Karpas-422 (cell line): Measurements from ENCODE around the gene GRIFIN. TPM values are rescaled to one million over a fixed set of nuclear protein-coding genes. Genes with fewer than 3 reads are reported as not detected.

Source experiments
- DNase-seq: peaks from one replicate; pipeline ENCODE4 v3.0.0-alpha.2; 2015
- H2AFZ ChIP-seq: fragments of 200-600 bp; sonication (generic); 2 replicates; pipeline ENCODE4 v1.6.1; 2014; ENCODE audit warnings: antibody characterized with exemption, low read length, mixed read lengths
- H3K27ac ChIP-seq: fragments of 200-600 bp; sonication (generic); 2 replicates; pipeline ENCODE4 v1.5.1; 2014; ENCODE audit warnings: mild to moderate bottlenecking, low read length, moderate library complexity
- H3K27me3 ChIP-seq: fragments of 200-600 bp; sonication (generic); 2 replicates; pipeline ENCODE4 v1.6.1; 2014; ENCODE audit warnings: low read length, mixed read lengths
- H3K36me3 ChIP-seq: fragments of 200-600 bp; sonication (generic); 2 replicates; pipeline ENCODE4 v1.6.1; 2014; ENCODE audit warnings: low read length, mixed read lengths; ENCODE audit not compliant: insufficient read depth
- H3K4me1 ChIP-seq: fragments of 200-600 bp; sonication (generic); 2 replicates; pipeline ENCODE4 v1.6.1; 2014; ENCODE audit warnings: mild to moderate bottlenecking, low read length, mixed read lengths
- H3K4me2 ChIP-seq: fragments of 200-600 bp; sonication (generic); 2 replicates; pipeline ENCODE4 v1.6.1; 2014; ENCODE audit warnings: low read length, low read depth, mild to moderate bottlenecking; ENCODE audit not compliant: poor library complexity, severe bottlenecking
- H3K4me3 ChIP-seq: fragments of 200-600 bp; sonication (generic); 2 replicates; pipeline ENCODE4 v1.5.1; 2014; ENCODE audit warnings: mild to moderate bottlenecking, antibody characterized with exemption, low read length, mixed read lengths
- H3K79me2 ChIP-seq: fragments of 200-600 bp; sonication (generic); 2 replicates; pipeline ENCODE4 v1.6.1; 2014; ENCODE audit warnings: mild to moderate bottlenecking, low read length, mixed read lengths
- H3K9ac ChIP-seq: fragments of 200-600 bp; sonication (generic); 2 replicates; pipeline ENCODE4 v1.6.0; 2014; ENCODE audit warnings: low read length
- H3K9me2 ChIP-seq: fragments of 200-600 bp; sonication (generic), shearing (Covaris generic); replicated peaks from 2 replicates; pipeline ENCODE4 v1.6.0; 2014; ENCODE audit warnings: mild to moderate bottlenecking, low read length, moderate library complexity; ENCODE audit not compliant: insufficient read depth
- H3K9me3 ChIP-seq: fragments of 300-700, 200-600 bp; sonication (generic); 2 replicates; pipeline ENCODE4 v1.6.1; 2014; ENCODE audit warnings: low read length, mixed read lengths
- H4K20me1 ChIP-seq: fragments of 200-600 bp; sonication (generic); 2 replicates; pipeline ENCODE4 v1.6.1; 2014; ENCODE audit warnings: mild to moderate bottlenecking, antibody characterized with exemption, low read length, low read depth; ENCODE audit not compliant: insufficient read depth
- total RNA-seq: library from RNA; depleted of rRNA; stranded (reverse); fragments of >200 nt; shearing (Covaris generic); gene quantifications from 2 replicates; pipeline ENCODE4 v1.2.3, GENCODE V29; 2014; ENCODE audit warnings: low replicate concordance

GRIFIN gene
- total RNA-seq, 1 experiment from 2014 or later, result not detected

DNA sequence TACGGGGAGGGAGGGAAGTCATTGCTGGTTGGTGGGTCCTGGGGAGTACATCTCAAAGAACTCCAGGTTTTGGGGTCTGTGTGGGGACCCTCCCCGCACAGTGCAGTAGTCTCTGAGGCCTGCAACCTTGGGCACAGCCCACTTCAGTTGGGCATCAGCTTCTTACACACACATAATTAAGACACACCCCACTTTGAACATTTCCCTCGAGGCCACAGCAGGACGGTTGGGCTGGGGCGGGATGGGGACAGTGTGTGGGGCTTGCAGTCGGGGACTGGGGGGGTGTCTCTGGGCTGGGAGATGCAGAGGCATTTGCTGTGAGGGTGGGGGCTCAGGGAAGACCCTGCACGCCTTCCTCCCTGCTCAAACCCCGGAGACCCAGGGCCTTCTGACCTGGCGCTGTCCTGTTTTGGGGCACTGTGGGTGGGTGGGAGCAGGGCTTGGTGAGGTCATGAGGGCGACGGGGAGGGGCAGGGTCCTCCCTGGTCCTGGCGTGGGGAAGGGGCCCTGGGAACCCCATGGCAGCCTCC, 44.6 kb upstream of the GRIFIN start:
- H3K27ac ChIP-seq, result no peak overlapping the region
- no peaks in the 10 kb centered on the region for H3K9me3 ChIP-seq
- H3K79me2 ChIP-seq, result no peaks in the 10 kb centered on the region
- DNase-seq, result no peak
- H3K4me3 ChIP-seq, result no peak overlapping the region; the same call in 1 of the 2 replicates
- no peaks in the 10 kb centered on the region for H3K9me2 ChIP-seq
- no peak overlapping the region for H3K9ac ChIP-seq
- no peaks in the 10 kb centered on the region; the same call in 1 of the 2 replicates for H4K20me1 ChIP-seq
- H2AFZ ChIP-seq, result no peak overlapping the region
- no peaks in the 10 kb centered on the region for H3K36me3 ChIP-seq
- no peaks in the 10 kb centered on the region for H3K27me3 ChIP-seq
- H3K4me1 ChIP-seq, result peaks cover 18% of the 10 kb centered on the region
- H3K4me2 ChIP-seq, result peak overlapping the region; percentile 59

DNA sequence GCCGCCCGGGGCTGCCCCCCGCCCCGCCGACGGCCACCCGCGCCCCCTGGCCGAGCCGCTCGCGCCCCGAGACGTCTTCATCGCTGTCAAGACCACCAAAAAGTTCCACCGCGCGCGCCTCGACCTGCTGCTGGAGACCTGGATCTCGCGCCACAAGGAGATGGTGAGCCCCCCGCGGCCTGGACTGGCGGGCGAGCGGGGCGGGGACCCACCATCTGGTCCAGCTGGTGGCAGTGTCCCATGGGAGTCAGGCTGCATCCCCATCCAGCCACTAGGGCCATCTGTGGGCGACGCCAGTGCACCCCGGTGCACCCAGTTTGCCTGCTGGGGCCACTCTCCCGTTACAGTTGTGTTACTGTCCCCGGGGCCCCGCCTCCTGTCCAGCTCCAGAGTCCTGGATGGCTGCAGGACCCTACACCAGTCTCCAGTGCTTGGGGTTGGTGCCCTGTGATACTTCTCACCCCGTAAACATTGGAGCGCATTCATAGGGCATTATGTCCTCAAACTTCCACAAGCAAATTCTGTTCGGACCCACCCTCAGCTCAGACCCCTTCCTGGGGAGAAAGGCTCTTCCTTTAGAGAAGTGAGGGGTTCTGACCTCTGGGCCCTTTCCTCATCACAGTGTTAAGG, 44.0 kb upstream of the GRIFIN start:
- no peaks in the 10 kb centered on the region for H3K27me3 ChIP-seq
- H3K9ac ChIP-seq, result 0 out of 2 replicates have a peak overlapping the region, but pooled peaks have one; percentile 33
- H3K9me3 ChIP-seq, result no peaks in the 10 kb centered on the region
- no peaks in the 10 kb centered on the region for H3K9me2 ChIP-seq
- no peaks in the 10 kb centered on the region; the same call in 1 of the 2 replicates for H4K20me1 ChIP-seq
- DNase-seq, result no peak
- H3K27ac ChIP-seq, result no peak overlapping the region
- no peak overlapping the region for H2AFZ ChIP-seq
- H3K79me2 ChIP-seq, result no peaks in the 10 kb centered on the region
- H3K4me2 ChIP-seq, result peak overlapping the region; percentile 59
- peak overlapping the region; percentile 44; the same call in 1 of the 2 replicates for H3K4me3 ChIP-seq
- H3K4me1 ChIP-seq, result peaks cover 18% of the 10 kb centered on the region
- no peaks in the 10 kb centered on the region for H3K36me3 ChIP-seq

DNA sequence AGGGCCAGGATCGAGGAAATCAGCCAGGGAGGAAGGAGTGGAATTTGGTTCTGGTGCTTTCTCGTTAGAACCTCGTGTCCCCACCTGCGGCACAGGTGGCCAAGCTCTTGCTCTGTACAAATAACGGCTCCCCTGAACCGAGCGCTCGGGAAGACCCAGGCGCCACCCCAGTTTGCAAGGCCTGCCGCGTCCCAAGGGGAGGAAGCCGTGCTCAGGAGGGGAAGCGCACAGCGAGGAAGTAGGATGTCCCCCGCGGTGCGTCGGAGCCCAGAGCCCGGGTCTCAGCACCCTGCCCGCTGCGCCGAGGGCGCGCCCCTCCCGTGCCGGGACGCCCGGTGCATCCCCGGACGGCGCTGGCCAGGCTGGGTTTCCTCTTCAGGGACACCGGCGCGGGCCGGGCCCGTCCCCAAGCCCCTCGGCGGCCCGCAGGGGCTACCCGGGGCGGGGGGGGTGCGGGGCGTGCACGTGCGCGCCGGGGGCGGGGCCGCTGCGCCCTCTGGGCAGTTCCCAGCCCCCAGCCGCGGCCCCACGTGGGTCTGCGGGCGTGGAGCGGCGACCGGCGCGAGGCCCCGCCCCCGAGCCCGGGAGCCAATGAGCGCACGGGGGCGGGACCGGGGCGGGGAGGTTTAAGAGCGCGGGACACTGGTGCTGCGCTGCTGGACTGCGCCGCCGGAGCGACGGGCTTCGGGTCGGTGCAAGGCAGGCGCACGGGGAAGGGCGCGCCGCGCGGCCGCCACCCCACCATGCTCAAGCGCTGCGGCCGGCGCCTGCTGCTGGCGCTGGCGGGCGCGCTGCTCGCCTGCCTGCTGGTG, 43.1 kb upstream of the GRIFIN start, which contains the start of gene LFNG:
LFNG (plus strand) TSS at position 656 of the 812 bp plus-strand sequence; CDS start at position 744, 88 bp downstream.
- H3K9ac ChIP-seq, result peak within 1 kb of the TSS; percentile 62
- no peaks in the 10 kb centered on the region for H3K79me2 ChIP-seq

DNA sequence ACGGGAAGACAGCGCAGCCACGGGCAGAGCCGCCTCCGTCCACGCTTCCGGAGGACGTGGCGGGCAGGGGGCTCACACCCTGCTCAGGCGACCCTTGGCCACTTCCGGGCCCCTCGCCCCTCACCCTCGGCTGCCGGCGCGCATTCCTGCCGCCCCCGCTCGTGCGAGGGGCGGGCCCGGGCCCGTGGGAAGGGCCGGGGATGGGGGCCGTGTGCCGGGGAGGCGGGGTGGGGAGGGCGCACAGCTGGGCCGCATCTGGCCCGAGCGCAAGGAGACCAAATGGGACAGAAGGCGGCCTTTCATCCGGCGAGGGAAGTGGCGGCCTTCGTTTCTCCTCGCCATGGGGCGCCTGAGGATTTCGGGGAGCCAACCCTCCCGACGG, 42.5 kb upstream of the GRIFIN start:
- Histone ChIP-seq H3K4me1 (peaks cover 18% of the 10 kb centered on the region), H3K27ac (no peak overlapping the region), H3K4me3 (peak overlapping the region; percentile 59; the same call in 1 of the 2 replicates), H2AFZ (0 out of 2 replicates have a peak overlapping the region, but pooled peaks have one; percentile 53), H3K4me2 (peak overlapping the region; percentile 76), H3K36me3 (no peaks in the 10 kb centered on the region), H3K9me2 (no peaks in the 10 kb centered on the region), H4K20me1 (no peaks in the 10 kb centered on the region; the same call in 1 of the 2 replicates), H3K9ac (peak overlapping the region; percentile 62), H3K79me2 (no peaks in the 10 kb centered on the region), H3K27me3 (no peaks in the 10 kb centered on the region), H3K9me3 (no peaks in the 10 kb centered on the region)
- no peak for DNase-seq

More for the DNA sequence above, 43.1 kb upstream of the GRIFIN start, which contains the start of gene LFNG:
- Histone ChIP-seq H3K9me3 (no peaks in the 10 kb centered on the region), H3K9me2 (no peaks in the 10 kb centered on the region), H3K36me3 (no peaks in the 10 kb centered on the region), H4K20me1 (no peaks in the 10 kb centered on the region; the same call in 1 of the 2 replicates), H3K27ac (no peak within 1 kb of the TSS), H2AFZ (0 out of 2 replicates have a peak within 1 kb of the TSS, but pooled peaks have one; percentile 53), H3K4me3 (peak within 1 kb of the TSS; percentile 59), H3K27me3 (no peaks in the 10 kb centered on the region), H3K4me1 (peaks cover 18% of the 10 kb centered on the region), H3K4me2 (peak within 1 kb of the TSS; percentile 76)
- peak; percentile 96 for DNase-seq

DNA sequence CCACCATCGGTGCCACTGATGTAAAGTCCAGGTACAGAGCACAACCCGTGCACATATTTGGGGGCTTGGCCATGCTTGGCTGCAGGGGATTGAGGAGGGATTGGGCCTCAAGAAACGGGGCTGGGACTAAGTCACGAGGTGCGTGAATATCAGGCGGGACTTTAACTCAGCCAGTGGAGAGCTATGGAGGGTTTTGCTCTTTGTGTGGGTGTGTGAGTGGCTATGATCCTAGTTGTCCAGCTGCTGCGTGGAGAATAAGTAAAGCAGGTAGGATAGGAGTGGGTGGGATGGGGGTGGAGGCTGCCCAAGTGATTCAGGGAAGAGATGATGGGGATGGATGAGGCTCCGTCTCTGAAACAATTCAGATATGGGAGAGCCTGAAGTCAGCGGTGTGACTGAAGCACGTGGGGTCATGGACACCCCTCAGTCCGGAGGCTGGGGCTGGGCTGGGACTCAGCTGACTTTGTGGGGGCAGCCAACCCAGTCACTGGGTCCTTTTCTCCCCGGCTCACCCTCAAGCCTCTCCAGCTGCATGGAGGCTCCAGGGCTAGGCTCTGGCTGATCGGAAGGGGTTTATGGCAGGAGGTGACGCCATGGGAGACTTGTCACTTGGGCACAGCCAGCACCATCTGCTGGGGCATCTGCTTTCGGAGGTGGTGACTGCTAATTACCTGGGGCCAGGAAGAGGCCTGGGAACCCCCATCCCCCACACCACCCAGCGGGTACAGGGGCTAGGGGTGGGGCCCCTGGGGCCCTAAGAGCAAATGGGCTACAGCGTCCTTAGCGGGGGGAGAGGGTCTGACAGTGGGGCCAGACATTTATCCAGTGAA, 41.7 kb upstream of the GRIFIN start:
- Histone ChIP-seq H3K27ac (no peak overlapping the region), H3K9me3 (no peaks in the 10 kb centered on the region), H2AFZ (no peak overlapping the region), H3K79me2 (no peaks in the 10 kb centered on the region), H3K36me3 (no peaks in the 10 kb centered on the region), H3K4me1 (peaks cover 18% of the 10 kb centered on the region), H3K4me2 (no peak overlapping the region), H3K9me2 (no peaks in the 10 kb centered on the region), H4K20me1 (no peaks in the 10 kb centered on the region; the same call in 1 of the 2 replicates), H3K27me3 (no peaks in the 10 kb centered on the region), H3K9ac (no peak overlapping the region), H3K4me3 (no peak overlapping the region)
- no peak for DNase-seq

DNA sequence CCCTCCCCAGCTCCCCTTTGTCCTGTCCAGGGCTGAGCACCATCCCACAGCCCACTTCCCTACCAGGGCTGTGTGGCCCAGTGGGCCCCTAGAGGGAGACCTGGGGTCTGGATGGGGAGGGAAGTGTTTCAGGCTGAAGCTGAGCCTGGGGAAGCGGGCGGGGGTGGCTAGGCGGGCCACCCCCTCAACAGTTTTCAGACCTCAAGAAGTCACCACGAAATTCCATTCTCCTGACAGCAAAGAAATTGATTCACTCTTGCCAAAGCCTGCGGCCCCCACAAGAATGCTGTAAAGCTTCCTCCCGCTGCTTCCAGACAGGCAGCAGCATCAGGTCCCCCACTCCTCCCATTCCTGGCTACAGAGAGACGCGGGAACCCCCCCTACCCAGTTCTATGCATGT, 40.8 kb upstream of the GRIFIN start:
- no peak overlapping the region for H2AFZ ChIP-seq
- H3K79me2 ChIP-seq, result no peaks in the 10 kb centered on the region
- no peak overlapping the region for H3K4me2 ChIP-seq
- H3K4me1 ChIP-seq, result peaks cover 18% of the 10 kb centered on the region
- H3K4me3 ChIP-seq, result no peak overlapping the region
- no peaks in the 10 kb centered on the region; the same call in 1 of the 2 replicates for H4K20me1 ChIP-seq
- H3K9me2 ChIP-seq, result no peaks in the 10 kb centered on the region
- no peak overlapping the region for H3K27ac ChIP-seq
- DNase-seq, result no peak
- H3K27me3 ChIP-seq, result no peaks in the 10 kb centered on the region
- no peaks in the 10 kb centered on the region for H3K36me3 ChIP-seq
- no peak overlapping the region for H3K9ac ChIP-seq
- no peaks in the 10 kb centered on the region for H3K9me3 ChIP-seq

DNA sequence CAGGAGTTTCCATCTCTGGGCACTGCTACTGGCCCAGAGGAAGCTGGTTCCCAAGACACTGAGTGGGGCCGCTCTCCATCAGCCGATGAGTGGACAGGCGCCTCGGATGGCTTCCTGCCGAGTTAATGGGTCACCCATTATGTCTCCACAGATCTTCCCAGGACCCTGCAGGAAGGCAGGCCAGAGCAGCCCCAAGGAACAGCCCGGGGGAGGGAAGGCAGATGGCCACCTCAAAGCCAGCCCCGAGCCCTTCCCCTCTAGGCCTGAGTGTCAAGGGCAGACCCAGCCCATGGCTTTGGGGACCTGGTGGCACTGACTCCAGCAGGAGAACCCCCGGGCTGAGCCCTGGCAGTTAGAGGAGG, 40.0 kb upstream of the GRIFIN start:
- Histone ChIP-seq H3K4me1 (peaks cover 25% of the 10 kb centered on the region), H3K4me3 (no peak overlapping the region), H3K79me2 (no peaks in the 10 kb centered on the region), H3K4me2 (no peak overlapping the region), H4K20me1 (no peaks in the 10 kb centered on the region), H3K36me3 (no peaks in the 10 kb centered on the region), H2AFZ (no peak overlapping the region), H3K27me3 (no peaks in the 10 kb centered on the region), H3K9me3 (no peaks in the 10 kb centered on the region), H3K9me2 (no peaks in the 10 kb centered on the region), H3K27ac (no peak overlapping the region), H3K9ac (no peak overlapping the region)
- DNase-seq, result no peak
